ENCODE results near the gene SPINT4. TPM values are rescaled to one million over a fixed set of nuclear protein-coding genes. Genes with fewer than 3 reads are reported as not detected.
"Not testable (repeated sequence)": the region's sequence is repeated elsewhere in the genome, so short reads cannot be mapped to it uniquely, and the experiment has no call there.

Gene SPINT4
- total and polyA plus RNA-seq, 2 donors (not counting 1 experiment from before 2014, with no cell fraction given), result not detected

- Histone ChIP-seq H3K79me2 (ENCODE audit: control insufficient read depth, insufficient read depth, low read length) (no peaks in the 10 kb centered on the region), H4K20me1 (ENCODE audit: control insufficient read depth, extremely low read depth, insufficient read depth, low read length) (no peaks in the 10 kb centered on the region), H3K4me2 (ENCODE audit: extremely low read depth, insufficient read depth, low read length) (no peak overlapping the region), H3K9ac (ENCODE audit: insufficient read depth, low read length) (no peak overlapping the region), H3K9me3 (ENCODE audit: control insufficient read depth, insufficient read depth, low read depth, low read length) (no peaks in the 10 kb centered on the region), H3K36me3 (ENCODE audit: control insufficient read depth, insufficient read depth, low read length) (no peaks in the 10 kb centered on the region), H3K4me3 (replicated peaks in 1 of 4; ENCODE audit: control extremely low read depth in 1 of 4, insufficient read depth in 1 of 4, low read depth in 3 of 4, low read length in 4 of 4) (no peak overlapping the region), H3K4me1 (ENCODE audit: control insufficient read depth, extremely low read depth, insufficient read depth, low read length) (no peaks in the 10 kb centered on the region), H3K27me3 (ENCODE audit: control insufficient read depth, insufficient read depth, low read length) (no peaks in the 10 kb centered on the region), H3K27ac (ENCODE audit: insufficient read depth, low read length) (no peak overlapping the region), H2AFZ (ENCODE audit: low read length) (no peak overlapping the region)
- no peak for DNase-seq (ENCODE audit: low read depth in 2 of 2)
- TF ChIP-seq EZH2 (IDR thresholded peaks at IDR 0.05; ENCODE audit: low read length, missing control alignments) (no peak), CTCF (conservative IDR thresholded peaks at IDR 0.05 in 1 of 2, IDR thresholded peaks at IDR 0.05 in 1 of 2; ENCODE audit: low read depth in 1 of 2, low read length in 2 of 2) (no peak)
Observed at GRCh38 chr20:45701104-45701503, 21.0 kb upstream of the SPINT4 start.

DNA sequence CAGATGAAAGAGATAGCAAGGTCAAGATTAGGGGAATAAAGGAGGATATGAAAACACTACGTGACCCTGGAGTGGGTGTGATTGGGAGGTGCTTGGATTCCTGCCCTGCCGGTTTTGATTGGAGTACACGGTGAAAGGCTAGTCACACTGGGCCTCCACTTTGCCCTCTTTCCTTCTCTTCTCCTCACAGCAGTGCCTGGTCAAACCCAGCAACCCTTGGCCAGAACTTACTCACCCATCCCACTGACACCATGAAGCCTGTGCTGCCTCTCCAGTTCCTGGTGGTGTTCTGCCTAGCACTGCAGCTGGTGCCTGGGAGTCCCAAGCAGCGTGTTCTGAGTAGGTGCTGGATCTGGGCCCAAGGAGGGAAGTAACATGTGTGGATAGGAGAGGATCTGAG lies 20.3 kb upstream of the SPINT4 start, which contains the start of gene WFDC13:
Gene WFDC13, plus strand, starts transcription at position 166 of the 400 bp plus-strand sequence. Its CDS starts 86 bp downstream, at position 252.
- H3K27ac ChIP-seq (ENCODE audit: insufficient read depth, low read length), result no peak within 1 kb of the TSS
- no peak for TF ChIP-seq CTCF (conservative IDR thresholded peaks at IDR 0.05 in 1 of 2, IDR thresholded peaks at IDR 0.05 in 1 of 2; ENCODE audit: low read depth in 1 of 2, low read length in 2 of 2)
- TF ChIP-seq EZH2 (IDR thresholded peaks at IDR 0.05; ENCODE audit: low read length, missing control alignments), result no peak
- H4K20me1 ChIP-seq (ENCODE audit: control insufficient read depth, extremely low read depth, insufficient read depth, low read length), result no peaks in the 10 kb centered on the region
- no peaks in the 10 kb centered on the region for H3K27me3 ChIP-seq (ENCODE audit: control insufficient read depth, insufficient read depth, low read length)
- H2AFZ ChIP-seq (ENCODE audit: low read length), result no peak within 1 kb of the TSS
- no peaks in the 10 kb centered on the region for H3K79me2 ChIP-seq (ENCODE audit: control insufficient read depth, insufficient read depth, low read length)
- H3K9ac ChIP-seq (ENCODE audit: insufficient read depth, low read length), result no peak within 1 kb of the TSS
- no peak within 1 kb of the TSS for H3K4me3 ChIP-seq (replicated peaks in 1 of 4; ENCODE audit: control extremely low read depth in 1 of 4, insufficient read depth in 1 of 4, low read depth in 3 of 4, low read length in 4 of 4)
- DNase-seq (ENCODE audit: low read depth in 2 of 2), result no peak
- H3K9me3 ChIP-seq (ENCODE audit: control insufficient read depth, insufficient read depth, low read depth, low read length), result no peaks in the 10 kb centered on the region
- no peaks in the 10 kb centered on the region for H3K4me1 ChIP-seq (ENCODE audit: control insufficient read depth, extremely low read depth, insufficient read depth, low read length)
- no peak within 1 kb of the TSS for H3K4me2 ChIP-seq (ENCODE audit: extremely low read depth, insufficient read depth, low read length)
- H3K36me3 ChIP-seq (ENCODE audit: control insufficient read depth, insufficient read depth, low read length), result no peaks in the 10 kb centered on the region

DNA sequence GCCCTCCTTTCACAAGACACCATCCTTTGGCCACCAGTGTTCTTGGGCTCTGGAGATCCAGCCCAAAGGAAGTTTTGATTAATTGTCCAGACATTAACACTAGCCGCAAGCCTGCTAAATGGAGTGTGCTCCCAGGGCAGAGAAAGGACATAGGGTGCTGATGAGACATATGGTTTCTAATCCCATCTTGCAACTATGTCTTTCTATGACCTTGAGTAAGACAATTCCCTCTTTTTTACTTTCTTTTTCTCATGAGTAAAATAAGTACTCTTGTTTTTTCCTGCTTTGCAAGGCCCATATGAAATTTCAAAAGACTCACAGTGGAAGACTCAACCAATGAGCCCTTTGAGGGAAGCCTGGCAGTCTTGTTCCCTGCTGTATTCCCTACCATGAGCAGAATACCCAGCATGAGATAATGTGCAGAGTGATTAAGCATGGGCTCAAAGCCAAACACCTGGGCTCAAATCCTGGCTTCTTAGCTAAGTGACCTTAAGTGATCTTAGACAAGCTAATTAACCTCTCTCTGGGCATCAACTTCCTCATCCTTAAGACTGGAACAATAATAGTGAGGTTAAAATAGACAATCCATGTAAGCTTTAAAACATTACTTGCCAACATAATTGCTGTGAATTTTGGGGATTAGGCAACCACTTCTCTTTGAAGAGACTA lies 17.0 kb upstream of the SPINT4 start, which contains the start of gene WFDC10B:
Gene WFDC10B, minus strand, starts transcription at position 51 of the 669 bp plus-strand sequence. CDS start 19,027 bp downstream, outside the sequence.
- no peaks in the 10 kb centered on the region for H3K9me3 ChIP-seq (ENCODE audit: control insufficient read depth, insufficient read depth, low read depth, low read length)
- no peak within 1 kb of the TSS for H3K9ac ChIP-seq (ENCODE audit: insufficient read depth, low read length)
- no peak for DNase-seq (ENCODE audit: low read depth in 2 of 2)
- no peaks in the 10 kb centered on the region for H3K79me2 ChIP-seq (ENCODE audit: control insufficient read depth, insufficient read depth, low read length)
- no peak within 1 kb of the TSS for H2AFZ ChIP-seq (ENCODE audit: low read length)
- no peaks in the 10 kb centered on the region for H4K20me1 ChIP-seq (ENCODE audit: control insufficient read depth, extremely low read depth, insufficient read depth, low read length)
- H3K4me2 ChIP-seq (ENCODE audit: extremely low read depth, insufficient read depth, low read length), result no peak within 1 kb of the TSS
- H3K36me3 ChIP-seq (ENCODE audit: control insufficient read depth, insufficient read depth, low read length), result no peaks in the 10 kb centered on the region
- no peak within 1 kb of the TSS for H3K27ac ChIP-seq (ENCODE audit: insufficient read depth, low read length)
- H3K4me1 ChIP-seq (ENCODE audit: control insufficient read depth, extremely low read depth, insufficient read depth, low read length), result no peaks in the 10 kb centered on the region
- TF ChIP-seq EZH2 (IDR thresholded peaks at IDR 0.05; ENCODE audit: low read length, missing control alignments), result no peak
- no peak for TF ChIP-seq CTCF (conservative IDR thresholded peaks at IDR 0.05 in 1 of 2, IDR thresholded peaks at IDR 0.05 in 1 of 2; ENCODE audit: low read depth in 1 of 2, low read length in 2 of 2)
- no peak within 1 kb of the TSS for H3K4me3 ChIP-seq (replicated peaks in 1 of 4; ENCODE audit: control extremely low read depth in 1 of 4, insufficient read depth in 1 of 4, low read depth in 3 of 4, low read length in 4 of 4)
- H3K27me3 ChIP-seq (ENCODE audit: control insufficient read depth, insufficient read depth, low read length), result no peaks in the 10 kb centered on the region

DNA sequence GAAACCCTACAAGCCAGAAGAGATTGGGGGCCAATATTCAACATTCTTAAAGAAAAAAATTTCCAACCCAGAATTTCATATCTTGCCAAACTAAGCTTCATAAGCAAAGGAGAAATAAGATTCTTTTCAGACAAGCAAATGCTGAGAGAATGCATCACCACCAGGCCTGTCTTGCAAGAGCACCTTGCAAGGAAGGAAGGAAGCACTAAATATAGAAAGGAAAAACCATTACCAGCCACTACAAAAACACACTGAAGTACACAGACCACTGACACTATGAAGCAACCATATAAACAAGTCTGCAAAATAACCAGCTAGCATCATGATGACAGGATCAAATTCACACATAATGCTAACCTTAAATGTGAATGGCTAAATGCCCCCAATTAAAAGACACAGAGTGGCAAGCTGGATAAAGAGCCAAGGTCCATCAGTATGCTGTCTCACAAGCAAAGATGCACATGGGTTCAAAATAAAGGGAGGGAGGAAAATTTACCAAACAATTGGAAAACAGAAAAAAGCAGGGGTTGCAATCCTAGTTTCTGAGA lies 5.9 kb upstream of the SPINT4 start:
- not testable (repeated sequence) for H3K79me2 ChIP-seq (ENCODE audit: control insufficient read depth, insufficient read depth, low read length); H3K4me1 ChIP-seq (ENCODE audit: control insufficient read depth, extremely low read depth, insufficient read depth, low read length); H3K9ac ChIP-seq (ENCODE audit: insufficient read depth, low read length); H2AFZ ChIP-seq (ENCODE audit: low read length); H3K9me3 ChIP-seq (ENCODE audit: control insufficient read depth, insufficient read depth, low read depth, low read length); H3K4me2 ChIP-seq (ENCODE audit: extremely low read depth, insufficient read depth, low read length); H3K27ac ChIP-seq (ENCODE audit: insufficient read depth, low read length); H3K36me3 ChIP-seq (ENCODE audit: control insufficient read depth, insufficient read depth, low read length); H4K20me1 ChIP-seq (ENCODE audit: control insufficient read depth, extremely low read depth, insufficient read depth, low read length); H3K4me3 ChIP-seq (replicated peaks in 1 of 4; ENCODE audit: control extremely low read depth in 1 of 4, insufficient read depth in 1 of 4, low read depth in 3 of 4, low read length in 4 of 4); DNase-seq (ENCODE audit: low read depth in 2 of 2); H3K27me3 ChIP-seq (ENCODE audit: control insufficient read depth, insufficient read depth, low read length)

All from fibroblast of lung (primary cell).